Effector memory CD8-positive, alpha-beta T cell (primary cell): ENCODE results near the gene ABCC4.

ENCODE experiments used
- ATAC-seq: fragments of 150-1000 bp; cut with Tn5 transposase; replicated peaks from 2 replicates; pipeline ENCODE4 v1.10.0; 2021; ENCODE audit warnings: mild to moderate bottlenecking, moderate library complexity
- DNase-seq, 3 experiments: peaks; one replicate each; pipeline ENCODE4 v3.0.0; 2021
- H3K27ac Mint-ChIP-seq, 2 donors: one replicate each; pipeline ENCODE4 v1.8.0; 2022; ENCODE audit warnings: mild to moderate bottlenecking in 2 of 2, mixed read lengths in 2 of 2, moderate library complexity in 2 of 2
- H3K27me3 Mint-ChIP-seq, 2 donors: one replicate each; pipeline ENCODE4 v1.8.0; 2022; ENCODE audit warnings: mixed read lengths in 2 of 2
- H3K36me3 Mint-ChIP-seq: one replicate; pipeline ENCODE4 v1.8.0; 2022; ENCODE audit warnings: mild to moderate bottlenecking, moderate library complexity, mixed read lengths; ENCODE audit not compliant: insufficient read depth
- H3K4me1 Mint-ChIP-seq, 2 donors: one replicate each; pipeline ENCODE4 v1.8.0; 2022; ENCODE audit warnings: low read depth in 2 of 2, mixed read lengths in 2 of 2
- H3K4me3 Mint-ChIP-seq, 2 donors: one replicate each; pipeline ENCODE4 v1.8.0; 2022; ENCODE audit warnings: mild to moderate bottlenecking in 2 of 2, mixed read lengths in 2 of 2, moderate library complexity in 2 of 2
- H3K9me3 Mint-ChIP-seq, 2 donors: one replicate each; pipeline ENCODE4 v1.8.0; 2022; ENCODE audit warnings: mixed read lengths in 2 of 2

Gene ABCC4

DNA sequence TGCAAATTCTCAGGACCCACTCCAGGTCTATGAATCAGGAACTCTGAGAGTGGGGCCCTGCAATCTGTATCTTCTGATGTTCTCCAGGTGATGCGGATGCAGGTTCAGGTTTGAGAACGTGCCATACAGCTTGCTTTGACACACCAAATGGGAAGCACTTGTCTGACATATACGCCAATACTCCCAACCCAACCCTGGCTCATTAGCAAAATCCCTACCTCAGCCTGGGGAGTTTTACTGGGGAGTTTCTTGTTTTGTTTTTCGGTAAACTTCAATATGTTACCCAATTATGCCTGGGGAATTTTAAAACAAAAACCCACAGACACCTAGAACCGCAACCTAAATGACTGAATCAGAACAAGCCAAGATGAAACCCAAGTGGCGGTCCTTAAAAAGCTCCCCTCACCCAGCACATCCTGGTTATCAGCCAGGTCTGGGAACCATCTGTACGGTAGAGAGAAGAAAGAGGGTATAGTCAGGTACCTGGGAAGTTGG is 41.2 kb downstream of the ABCC4 start:
- no peaks in the 10 kb centered on the region for H3K36me3 Mint-ChIP-seq
- peak; percentile 8 for ATAC-seq
- no peaks in the 10 kb centered on the region for H3K9me3 Mint-ChIP-seq
- no peaks in the 10 kb centered on the region for H3K27me3 Mint-ChIP-seq
- no peak overlapping the region for H3K4me3 Mint-ChIP-seq
- H3K27ac Mint-ChIP-seq: peak overlapping the region in 1 of 2 donors; percentile 10
- DNase-seq: no peak
- peaks cover 4 to 9% of the 10 kb centered on the region in 2 donors for H3K4me1 Mint-ChIP-seq

DNA sequence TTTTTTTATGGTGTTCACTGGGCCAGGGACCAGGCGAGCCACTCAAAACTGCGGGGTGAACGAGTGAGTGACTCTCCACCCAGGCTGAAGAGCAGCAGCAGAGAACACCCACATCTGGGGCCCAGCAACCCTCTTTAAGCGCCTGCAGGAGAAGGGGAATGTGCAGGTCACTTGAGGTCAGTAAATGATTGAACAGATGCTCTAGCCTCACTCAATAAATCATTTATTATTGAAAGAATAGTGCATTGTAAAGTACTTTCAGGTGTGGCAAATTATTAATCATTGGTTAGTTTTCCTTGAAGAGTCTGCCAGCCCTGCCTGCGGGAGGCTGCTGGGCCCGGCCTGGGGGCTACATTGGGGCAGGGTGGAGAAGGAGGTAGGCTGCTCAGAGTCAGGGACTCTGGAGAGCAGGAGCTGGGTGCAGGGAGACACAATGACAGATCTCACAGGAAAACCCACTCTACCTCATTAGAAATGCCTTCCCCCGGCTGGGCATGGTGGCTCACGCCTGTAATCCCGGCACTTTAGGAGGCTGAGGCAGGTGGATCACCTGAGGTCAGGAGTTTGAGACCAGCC is 42.5 kb downstream of the ABCC4 start:
- no peaks in the 10 kb centered on the region for H3K36me3 Mint-ChIP-seq
- ATAC-seq: no peak
- H3K4me3 Mint-ChIP-seq: no peak overlapping the region
- H3K9me3 Mint-ChIP-seq: no peaks in the 10 kb centered on the region
- H3K4me1 Mint-ChIP-seq: peaks cover 4 to 9% of the 10 kb centered on the region in 2 donors
- no peak overlapping the region for H3K27ac Mint-ChIP-seq
- no peaks in the 10 kb centered on the region for H3K27me3 Mint-ChIP-seq
- DNase-seq: no peak

DNA sequence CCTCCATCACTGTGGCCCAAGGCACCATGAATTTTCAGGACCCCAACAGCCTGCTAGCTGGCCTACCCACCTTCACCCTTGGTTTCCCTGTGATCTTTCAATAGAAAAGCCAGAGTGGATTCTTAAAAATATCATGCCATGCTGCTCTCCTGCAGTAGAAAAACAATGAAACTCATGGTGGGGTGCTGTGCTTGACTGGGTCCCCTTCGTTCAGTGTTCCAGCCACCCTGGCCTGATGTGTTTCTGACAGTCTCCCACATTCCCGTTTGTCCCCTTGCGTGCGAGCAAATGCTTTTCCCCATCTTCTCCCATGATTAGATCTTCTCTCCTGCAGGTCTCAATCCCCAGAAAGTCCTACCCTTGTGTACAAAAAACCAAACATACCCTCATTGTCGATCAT is 43.2 kb downstream of the ABCC4 start:
- no peak for DNase-seq
- peaks cover 4 to 9% of the 10 kb centered on the region in 2 donors for H3K4me1 Mint-ChIP-seq
- H3K36me3 Mint-ChIP-seq: no peaks in the 10 kb centered on the region
- no peaks in the 10 kb centered on the region for H3K27me3 Mint-ChIP-seq
- H3K9me3 Mint-ChIP-seq: no peaks in the 10 kb centered on the region
- H3K27ac Mint-ChIP-seq: no peak overlapping the region
- H3K4me3 Mint-ChIP-seq: no peak overlapping the region
- ATAC-seq: no peak

DNA sequence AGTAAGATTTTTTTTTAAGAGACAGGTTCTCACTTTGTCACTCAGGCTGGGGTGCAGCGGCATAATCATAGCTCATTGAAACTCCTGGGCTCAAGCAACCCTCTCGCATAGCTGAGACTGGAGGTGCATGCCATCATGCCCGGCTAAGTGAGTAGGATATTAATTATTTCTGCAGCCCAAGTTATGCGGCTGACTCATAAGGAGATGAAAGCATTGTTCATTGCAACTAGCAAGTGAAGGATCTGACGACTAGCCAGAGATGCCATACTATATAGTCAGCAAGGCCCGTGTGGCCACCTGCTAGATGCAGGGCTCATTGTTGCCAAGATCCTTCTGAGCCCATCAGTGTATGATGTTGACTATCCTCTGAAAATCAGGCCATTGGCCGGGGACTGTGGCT is 45.2 kb downstream of the ABCC4 start:
- Mint-ChIP-seq H3K9me3 (no peaks in the 10 kb centered on the region), H3K4me3 (no peak overlapping the region), H3K36me3 (no peaks in the 10 kb centered on the region), H3K4me1 (peaks cover 4 to 9% of the 10 kb centered on the region in 2 donors), H3K27ac (no peak overlapping the region), H3K27me3 (no peaks in the 10 kb centered on the region)
- no peak for DNase-seq
- no peak for ATAC-seq

DNA sequence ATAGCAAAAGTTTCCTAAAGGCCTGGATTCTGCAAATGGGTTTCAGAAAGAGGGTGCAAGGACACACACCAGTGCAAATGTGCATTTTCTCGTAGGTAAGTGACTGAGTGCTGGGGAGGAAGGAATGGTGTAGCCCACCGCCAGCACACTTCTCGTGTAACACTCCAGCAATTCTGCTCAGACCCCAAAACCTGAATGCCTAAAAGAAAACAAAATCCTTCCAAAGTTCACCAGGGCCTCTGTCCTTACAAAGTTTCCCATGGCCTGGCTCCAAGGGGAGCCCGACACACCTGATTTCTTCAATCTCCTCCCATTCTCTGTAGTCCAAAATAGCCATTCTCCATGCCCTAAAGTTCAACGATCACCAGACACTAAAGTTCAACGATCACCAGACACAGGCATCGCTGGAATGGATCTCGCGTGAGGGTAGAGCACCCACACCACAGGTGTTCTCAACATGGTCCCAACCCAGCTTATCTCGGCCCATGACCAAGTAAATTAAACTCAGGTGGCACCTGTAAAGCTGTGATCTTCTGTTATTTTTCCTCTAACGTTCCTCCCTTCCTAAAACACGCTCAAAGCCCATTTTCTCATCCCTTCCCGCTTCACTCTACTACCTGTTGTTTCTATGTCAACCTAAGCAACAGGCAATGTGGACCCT is 46.0 kb downstream of the ABCC4 start:
- H3K27ac Mint-ChIP-seq: no peak overlapping the region
- ATAC-seq (no peak), DNase-seq (no peak)
- H3K9me3 Mint-ChIP-seq: no peaks in the 10 kb centered on the region
- peaks cover 2 to 3% of the 10 kb centered on the region in 2 donors for H3K4me1 Mint-ChIP-seq
- H3K4me3 Mint-ChIP-seq: no peak overlapping the region
- no peaks in the 10 kb centered on the region for H3K36me3 Mint-ChIP-seq
- no peaks in the 10 kb centered on the region for H3K27me3 Mint-ChIP-seq

DNA sequence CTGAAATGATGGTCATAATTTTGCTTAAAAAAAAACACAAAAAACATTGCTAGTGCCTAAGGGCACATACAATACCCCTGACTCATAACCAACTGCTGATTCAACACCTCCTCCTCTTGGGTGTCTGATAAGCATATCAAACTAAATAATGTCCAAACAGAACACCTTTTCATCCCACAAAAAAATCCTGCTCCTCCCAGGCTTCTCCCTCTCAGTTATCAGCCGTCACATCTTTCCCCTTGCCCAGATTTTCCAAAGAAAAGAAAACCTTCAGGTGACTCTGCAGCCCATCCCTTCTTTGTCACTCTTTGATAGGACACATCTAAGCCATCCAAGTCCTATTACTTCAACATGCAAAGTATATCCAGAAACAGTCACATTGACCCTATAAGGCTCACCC is 46.9 kb downstream of the ABCC4 start:
- H3K4me1 Mint-ChIP-seq: peaks cover 0 to 1% of the 10 kb centered on the region in 2 donors
- DNase-seq: no peak
- no peaks in the 10 kb centered on the region for H3K27me3 Mint-ChIP-seq
- H3K27ac Mint-ChIP-seq: peak overlapping the region in 1 of 2 donors; percentile 8
- no peaks in the 10 kb centered on the region for H3K9me3 Mint-ChIP-seq
- no peaks in the 10 kb centered on the region for H3K36me3 Mint-ChIP-seq
- no peak for ATAC-seq
- no peak overlapping the region for H3K4me3 Mint-ChIP-seq

DNA sequence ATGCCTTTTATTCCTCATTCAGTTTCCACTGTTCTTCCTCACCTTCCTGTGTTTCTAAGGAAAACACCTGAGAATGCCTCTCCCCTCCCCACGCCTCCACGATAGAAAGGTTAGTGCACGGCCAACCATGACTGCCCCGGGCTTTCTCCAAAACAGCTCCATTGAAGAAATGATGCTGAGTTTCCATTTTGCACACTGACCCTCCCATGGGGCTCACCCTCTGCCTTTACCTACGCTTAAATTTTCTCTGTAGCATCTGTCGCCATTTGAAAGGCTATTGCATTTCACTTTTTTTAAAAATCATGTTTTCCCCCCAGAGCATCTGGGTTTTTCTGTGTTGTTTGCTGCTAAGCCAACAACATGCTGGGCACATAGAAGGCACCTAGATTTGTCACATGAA is 48.2 kb downstream of the ABCC4 start:
- no peaks in the 10 kb centered on the region for H3K36me3 Mint-ChIP-seq
- no peak overlapping the region for H3K4me3 Mint-ChIP-seq
- no peak for DNase-seq
- no peaks in the 10 kb centered on the region for H3K27me3 Mint-ChIP-seq
- ATAC-seq: no peak
- no peaks in the 10 kb centered on the region for H3K4me1 Mint-ChIP-seq
- no peaks in the 10 kb centered on the region for H3K9me3 Mint-ChIP-seq
- no peak overlapping the region for H3K27ac Mint-ChIP-seq

DNA sequence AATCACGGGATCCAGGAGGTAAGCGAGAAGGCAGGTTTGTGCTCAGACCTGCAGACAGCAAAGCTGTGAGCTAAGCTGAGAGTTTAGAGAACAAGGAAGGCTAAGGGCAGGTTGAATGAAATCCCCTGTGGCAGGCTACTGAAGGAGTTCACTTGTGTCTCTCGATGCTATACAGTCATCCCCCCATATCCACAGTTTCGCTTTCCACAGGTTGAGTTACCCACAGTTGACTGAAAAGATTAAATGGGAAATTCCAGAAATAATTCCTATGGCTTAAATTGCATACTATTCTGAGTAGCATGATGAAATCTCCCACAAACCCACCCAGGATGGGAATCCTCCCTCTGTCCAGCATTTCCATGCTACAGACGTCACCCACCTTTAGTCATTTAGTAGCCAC is 49.6 kb downstream of the ABCC4 start:
- H3K36me3 Mint-ChIP-seq: no peaks in the 10 kb centered on the region
- no peaks in the 10 kb centered on the region for H3K27me3 Mint-ChIP-seq
- H3K9me3 Mint-ChIP-seq: no peaks in the 10 kb centered on the region
- H3K4me1 Mint-ChIP-seq: no peaks in the 10 kb centered on the region
- H3K27ac Mint-ChIP-seq: no peak overlapping the region
- DNase-seq: no peak
- H3K4me3 Mint-ChIP-seq: no peak overlapping the region
- no peak for ATAC-seq

DNA sequence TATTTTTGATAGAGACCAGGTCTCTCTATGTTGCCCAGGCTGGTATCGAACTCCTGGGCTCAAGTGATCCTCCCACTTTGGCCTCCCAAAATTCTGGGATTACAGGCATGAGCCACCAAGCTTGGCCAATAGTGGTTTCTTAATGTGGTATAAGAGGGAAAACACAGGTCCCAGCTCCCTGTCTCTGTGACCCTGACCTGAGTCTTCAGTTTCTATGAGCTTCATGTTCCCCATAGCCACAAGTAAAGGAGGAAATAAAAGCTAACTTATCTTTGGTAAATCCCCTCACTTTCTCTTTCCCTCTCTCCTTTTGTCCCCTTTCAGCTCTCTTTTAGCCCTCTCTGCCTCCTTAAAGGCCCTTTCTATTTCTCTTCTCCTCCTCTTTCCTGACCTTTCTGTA is 50.3 kb downstream of the ABCC4 start:
- ATAC-seq: no peak
- Mint-ChIP-seq H3K9me3 (no peaks in the 10 kb centered on the region), H3K36me3 (no peaks in the 10 kb centered on the region), H3K27me3 (no peaks in the 10 kb centered on the region), H3K4me1 (no peaks in the 10 kb centered on the region), H3K27ac (peak overlapping the region in 1 of 2 donors; percentile 13), H3K4me3 (no peak overlapping the region)
- DNase-seq: no peak

DNA sequence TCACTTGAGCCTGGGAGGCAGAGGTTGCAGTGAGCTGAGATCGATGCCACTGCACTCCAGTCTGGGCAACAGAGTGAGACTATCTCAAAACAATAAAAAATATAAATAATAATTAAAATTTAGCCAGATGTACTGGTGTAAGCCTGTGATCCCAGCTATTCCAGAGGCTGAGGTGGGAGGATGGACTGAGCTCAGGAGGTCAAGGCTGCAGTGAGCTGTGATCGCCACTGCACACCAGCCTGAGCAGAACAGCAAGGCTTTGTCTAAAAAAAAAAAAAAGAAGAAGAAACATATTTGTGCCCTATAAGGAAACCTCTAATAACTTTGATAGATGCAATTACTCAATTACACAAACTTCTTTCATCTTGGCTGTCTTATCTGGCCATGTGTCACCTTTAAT is 52.3 kb downstream of the ABCC4 start:
- H3K27ac Mint-ChIP-seq: no peak overlapping the region
- DNase-seq (no peak), ATAC-seq (no peak)
- H3K36me3 Mint-ChIP-seq: no peaks in the 10 kb centered on the region
- peaks cover 5 to 8% of the 10 kb centered on the region in 2 donors for H3K4me1 Mint-ChIP-seq
- no peaks in the 10 kb centered on the region for H3K9me3 Mint-ChIP-seq
- H3K4me3 Mint-ChIP-seq: no peak overlapping the region
- no peaks in the 10 kb centered on the region for H3K27me3 Mint-ChIP-seq

DNA sequence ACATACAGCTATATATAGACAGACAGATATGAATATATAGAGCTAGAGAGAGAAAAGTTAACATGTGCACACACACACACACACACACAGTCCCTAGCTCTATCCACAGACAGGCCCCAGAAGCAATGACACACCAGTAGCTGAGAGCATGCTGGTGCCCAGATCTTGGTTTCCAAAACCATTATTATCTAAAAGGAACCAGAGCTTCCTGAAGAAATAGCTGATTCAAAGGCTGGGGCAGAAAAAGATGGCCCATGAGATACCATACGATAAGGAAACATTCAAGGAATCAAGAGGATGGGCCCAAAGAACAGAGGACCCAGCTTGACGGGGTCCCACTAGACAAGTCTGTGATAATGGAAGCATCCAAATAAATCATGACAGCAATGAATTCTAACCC is 53.4 kb downstream of the ABCC4 start:
- Mint-ChIP-seq H3K27ac (no peak overlapping the region), H3K9me3 (no peaks in the 10 kb centered on the region), H3K27me3 (no peaks in the 10 kb centered on the region), H3K36me3 (no peaks in the 10 kb centered on the region), H3K4me3 (no peak overlapping the region), H3K4me1 (peaks cover 5 to 8% of the 10 kb centered on the region in 2 donors)
- no peak for ATAC-seq
- DNase-seq: no peak

DNA sequence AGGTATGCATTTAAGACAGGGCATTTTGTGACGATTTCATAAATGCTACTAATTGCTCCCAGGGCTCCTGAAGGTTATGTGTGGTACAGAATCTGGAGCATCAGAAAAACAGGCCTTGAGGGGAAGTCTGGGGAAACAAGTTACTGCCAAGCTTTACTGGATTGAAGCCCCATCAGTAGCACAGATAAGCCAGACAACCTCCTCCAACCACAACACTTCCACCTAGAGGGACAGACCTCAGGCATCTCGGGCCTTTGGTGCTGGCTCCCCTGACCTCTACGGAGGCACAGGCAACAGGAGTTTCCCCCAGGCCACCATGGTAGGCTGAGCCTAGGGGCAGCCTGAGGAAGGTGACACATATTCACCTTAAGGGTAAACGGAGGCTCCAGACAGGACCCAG is 54.1 kb downstream of the ABCC4 start:
- H3K4me1 Mint-ChIP-seq: peaks cover 5 to 8% of the 10 kb centered on the region in 2 donors
- no peaks in the 10 kb centered on the region for H3K27me3 Mint-ChIP-seq
- no peak overlapping the region for H3K27ac Mint-ChIP-seq
- no peaks in the 10 kb centered on the region for H3K9me3 Mint-ChIP-seq
- H3K4me3 Mint-ChIP-seq: no peak overlapping the region
- ATAC-seq: no peak
- no peaks in the 10 kb centered on the region for H3K36me3 Mint-ChIP-seq
- DNase-seq: no peak

DNA sequence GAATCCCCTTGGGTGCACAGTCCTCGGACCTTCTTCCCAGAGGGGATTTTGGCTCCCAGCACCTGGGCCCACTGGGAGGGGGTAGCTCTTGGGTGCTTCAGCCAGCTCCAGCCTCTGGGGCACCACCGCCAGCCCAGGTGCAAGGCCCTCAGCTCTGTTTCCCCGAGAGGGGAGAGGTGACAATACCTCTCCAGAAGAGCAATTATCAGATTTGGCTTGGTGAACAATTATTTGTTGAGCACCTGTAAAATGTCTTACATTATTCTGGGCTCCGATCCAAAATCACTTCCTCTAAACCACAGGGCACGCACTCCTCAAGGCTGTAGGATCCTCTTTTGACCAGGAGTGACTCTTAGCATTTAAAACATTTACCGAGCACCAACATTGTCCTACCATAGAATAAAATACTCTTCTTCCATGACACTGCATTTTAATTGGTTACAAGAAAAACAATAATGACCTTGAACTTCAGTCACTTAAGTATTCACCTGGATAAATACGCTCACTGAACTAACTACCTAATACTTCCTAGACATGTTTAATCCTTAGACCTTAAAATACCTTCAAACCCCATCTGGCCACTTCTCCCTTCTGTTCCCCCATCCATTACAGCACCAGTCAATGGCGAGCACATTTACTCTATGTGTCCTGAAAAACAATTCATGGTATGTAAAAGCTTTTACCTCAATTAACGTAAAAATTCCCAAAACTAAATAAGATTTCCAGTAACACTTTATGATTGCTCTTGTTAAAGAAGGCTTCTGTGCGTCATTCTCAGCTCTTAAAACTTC is 54.8 kb downstream of the ABCC4 start:
- peaks cover 8% of the 10 kb centered on the region in 2 donors for H3K4me1 Mint-ChIP-seq
- no peak for DNase-seq
- H3K9me3 Mint-ChIP-seq: no peaks in the 10 kb centered on the region
- no peak for ATAC-seq
- H3K27me3 Mint-ChIP-seq: no peaks in the 10 kb centered on the region
- H3K27ac Mint-ChIP-seq: no peak overlapping the region
- H3K4me3 Mint-ChIP-seq: no peak overlapping the region
- H3K36me3 Mint-ChIP-seq: no peaks in the 10 kb centered on the region

DNA sequence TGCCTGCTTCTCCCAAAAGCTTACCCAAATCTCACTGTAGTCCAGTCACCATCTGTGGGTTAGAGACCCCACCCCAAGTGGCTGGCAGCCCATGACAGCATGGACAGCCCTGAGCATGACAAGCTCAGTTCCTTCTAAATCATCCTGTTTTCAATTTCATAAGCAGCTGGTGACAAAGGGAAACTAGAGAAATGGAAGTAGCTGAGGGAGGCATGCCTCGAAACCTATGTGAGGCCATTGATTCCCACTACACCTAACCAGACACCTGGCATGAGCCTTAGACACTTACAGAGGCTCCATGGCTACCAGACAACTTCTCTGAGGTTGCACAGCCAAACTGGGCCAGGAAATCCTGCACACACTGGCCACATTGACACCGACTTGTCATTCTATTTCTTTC is 56.2 kb downstream of the ABCC4 start:
- no peaks in the 10 kb centered on the region for H3K27me3 Mint-ChIP-seq
- H3K4me1 Mint-ChIP-seq: peaks cover 8 to 11% of the 10 kb centered on the region in 2 donors
- no peak overlapping the region for H3K4me3 Mint-ChIP-seq
- DNase-seq (no peak), ATAC-seq (no peak)
- H3K27ac Mint-ChIP-seq: no peak overlapping the region
- H3K36me3 Mint-ChIP-seq: no peaks in the 10 kb centered on the region
- H3K9me3 Mint-ChIP-seq: no peaks in the 10 kb centered on the region
